A549 (cell line): ENCODE data around the gene TEX264. TPM values are rescaled to one million over a fixed set of nuclear protein-coding genes. Genes with fewer than 3 reads are reported as not detected.

Experiments used
- ATAC-seq, 2 experiments: fragments of 200-7000 bp in 1 of 2; fragments of >200 bp in 1 of 2; cut with Nextera tagmentation in 1 of 2; cut with Tn5 transposase in 1 of 2; 3 replicates each; pipeline versions ENCODE4 v1.8.0 to v1.9.1; 2018 to 2020; ENCODE audit warnings: mild to moderate bottlenecking in 1 of 2, moderate library complexity in 1 of 2
- CTCF ChIA-PET: fragments of 300-600 bp; sonication (Branson Sonifier 250); formaldehyde crosslinking; extraction: SDS; loops from one replicate; lab custom pipeline; 2021; ENCODE audit warnings: antibody characterized with exemption, inconsistent platforms; lab: Yijun Ruan, JAX
- POLR2A ChIA-PET: fragments of 350-600 bp; formaldehyde crosslinking; extraction: SDS; loops from one replicate; lab custom pipeline; 2021; ENCODE audit warnings: antibody characterized with exemption, inconsistent platforms; lab: Yijun Ruan, JAX
- DNase-seq, 2 experiments: peaks; one replicate each; pipeline versions ENCODE4 v3.0.0 to v3.0.0-alpha.2; 2011 to 2016; ENCODE audit warnings: low read depth in 1 of 2, low spot score in 1 of 2
- FAIRE-seq: peaks from 2 replicates; lab custom pipeline; 2011; peaks lifted over from hg19 to GRCh38; lab: Jason Lieb, UNC
- H3K27ac ChIP-seq, 2 experiments: fragments of >200 bp; sonication (Bioruptor Twin); formaldehyde crosslinking; 3 replicates each; pipeline ENCODE4 v1.5.1; 2016 to 2017
- H3K4me1 ChIP-seq: fragments of >200 bp; sonication (Bioruptor Twin); formaldehyde crosslinking; 3 replicates; pipeline ENCODE4 v1.6.1; 2016
- H3K4me2 ChIP-seq: fragments of >200 bp; sonication (Bioruptor Twin); formaldehyde crosslinking; 3 replicates; pipeline ENCODE4 v1.6.1; 2016
- H3K4me3 ChIP-seq: fragments of >200 bp; sonication (Bioruptor Twin); formaldehyde crosslinking; 3 replicates; pipeline ENCODE4 v1.5.1; 2016
- H3K9me3 ChIP-seq: fragments of >200 bp; sonication (Bioruptor Twin); formaldehyde crosslinking; 3 replicates; pipeline ENCODE4 v1.6.1; 2016
- BHLHE40 ChIP-seq: IDR thresholded peaks from 2 replicates; pipeline ENCODE4 v1.6.1; 2012; ENCODE audit warnings: low read depth, low read length, inconsistent platforms
- CEBPB ChIP-seq, 2 experiments: fragments of >200 bp in 1 of 2; sonication (Bioruptor Twin) in 1 of 2; formaldehyde crosslinking in 1 of 2; IDR thresholded peaks; 2 replicates each; pipeline ENCODE4 v1.6.1; 2012 to 2016
- CHD2 ChIP-seq: fragments of 150-350 bp; IDR thresholded peaks from 2 replicates; pipeline ENCODE4 v1.6.1; 2014; ENCODE audit warnings: low read length; ENCODE audit not compliant: partially characterized antibody
- EHF ChIP-seq: fragments of 250-450 bp; sonication (Bioruptor Pico); IDR thresholded peaks from 2 replicates; pipeline ENCODE4 v1.5.0; 2020; ENCODE audit warnings: mild to moderate bottlenecking
- FOSB ChIP-seq: fragments of 250-450 bp; sonication (Bioruptor Pico); IDR thresholded peaks from 2 replicates; pipeline ENCODE4 v1.5.0; 2020; ENCODE audit warnings: mild to moderate bottlenecking, moderate library complexity
- FOSL2 ChIP-seq, 2 experiments: fragments of 450-650 bp in 1 of 2; fragments of >200 bp in 1 of 2; sonication (Bioruptor Twin) in 1 of 2; formaldehyde crosslinking; IDR thresholded peaks; 2 replicates each; pipeline versions ENCODE4 v1.5.0 to v1.6.1; 2016 to 2020; ENCODE audit warnings: mild to moderate bottlenecking in 1 of 2, moderate library complexity in 1 of 2
- FOXS1 ChIP-seq: fragments of 250-450 bp; sonication (Bioruptor Pico); IDR thresholded peaks from 2 replicates; pipeline ENCODE4 v1.5.0; 2020; ENCODE audit warnings: mild to moderate bottlenecking, moderate library complexity
- HDAC2 ChIP-seq: fragments of 200-600 bp; sonication (generic); IDR thresholded peaks from 2 replicates; pipeline ENCODE4 v1.6.1; 2016
- JUN ChIP-seq, 2 experiments: fragments of >200 bp; sonication (Bioruptor Twin); formaldehyde crosslinking; IDR thresholded peaks; 2 replicates in 1 of 2; 3 replicates in 1 of 2; pipeline ENCODE4 v1.6.1; 2016 to 2017
- KDM1A ChIP-seq: fragments of 200-600 bp; sonication (generic); IDR thresholded peaks from 2 replicates; pipeline ENCODE4 v1.6.1; 2016; ENCODE audit warnings: low read depth, mild to moderate bottlenecking
- MAFK ChIP-seq: fragments of 450-650 bp; IDR thresholded peaks from 2 replicates; pipeline ENCODE4 v1.6.1; 2014; ENCODE audit not compliant: partially characterized antibody
- MAZ ChIP-seq: fragments of 150-350 bp; IDR thresholded peaks from 2 replicates; pipeline ENCODE4 v1.6.1; 2014; ENCODE audit warnings: antibody characterized with exemption, low read depth, low read length, borderline replicate concordance
- NPAS2 ChIP-seq: fragments of 250-450 bp; sonication (Bioruptor Pico); IDR thresholded peaks from 2 replicates; pipeline ENCODE4 v1.8.0; 2022; ENCODE audit warnings: mild to moderate bottlenecking, moderate library complexity, borderline replicate concordance
- PHF8 ChIP-seq: fragments of 200-600 bp; sonication (generic); IDR thresholded peaks from 2 replicates; pipeline ENCODE4 v1.6.1; 2016; ENCODE audit warnings: low read depth, mild to moderate bottlenecking, antibody characterized with exemption, moderate library complexity, borderline replicate concordance
- RAD21 ChIP-seq, 2 experiments: fragments of >200 bp in 1 of 2; sonication (Bioruptor Twin) in 1 of 2; formaldehyde crosslinking in 1 of 2; IDR thresholded peaks in 1 of 2; conservative IDR thresholded peaks in 1 of 2; 2 replicates in 1 of 2; 3 replicates in 1 of 2; pipeline ENCODE4 v1.6.1; 2012 to 2018; ENCODE audit warnings: inconsistent platforms in 1 of 2
- RARB ChIP-seq: fragments of 250-450 bp; sonication (Bioruptor Pico); IDR thresholded peaks from 2 replicates; pipeline ENCODE4 v1.8.0; 2021; ENCODE audit warnings: mild to moderate bottlenecking, moderate library complexity
- SMC3 ChIP-seq: fragments of >200 bp; sonication (Bioruptor Twin); formaldehyde crosslinking; IDR thresholded peaks from 3 replicates; pipeline ENCODE4 v1.6.1; 2018; ENCODE audit warnings: inconsistent platforms
- TFCP2L1 ChIP-seq: fragments of 250-450 bp; sonication (Bioruptor Pico); IDR thresholded peaks from 2 replicates; pipeline ENCODE4 v1.5.0; 2021; ENCODE audit warnings: mild to moderate bottlenecking
- TP53 ChIP-seq: fragments of 250-450 bp; sonication (Bioruptor Pico); IDR thresholded peaks from 2 replicates; pipeline ENCODE4 v1.5.0; 2021; ENCODE audit warnings: mild to moderate bottlenecking, moderate library complexity
- ZC3H11A ChIP-seq: fragments of 450-650 bp; IDR thresholded peaks from 2 replicates; pipeline ENCODE4 v1.6.1; 2014; ENCODE audit warnings: antibody characterized with exemption, mild to moderate bottlenecking
- ZNF302 ChIP-seq: fragments of 250-450 bp; sonication (Bioruptor Pico); IDR thresholded peaks from 2 replicates; pipeline ENCODE4 v1.9.0; 2021; ENCODE audit warnings: inconsistent platforms, mild to moderate bottlenecking, moderate library complexity
- ZSCAN20 ChIP-seq: fragments of 250-450 bp; sonication (Bioruptor Pico); IDR thresholded peaks from 2 replicates; pipeline ENCODE4 v1.8.0; 2022; ENCODE audit warnings: mild to moderate bottlenecking, moderate library complexity
- WGBS: methylation state at CpG from one replicate; pipeline ENCODE4 v1.1.6; 2017; ENCODE audit errors: missing lambda C conversion rate; 5-methylcytosine and 5-hydroxymethylcytosine counted together
- polyA plus RNA-seq, 4 experiments: library from polyadenylated mRNA; depleted of rRNA in 3 of 4; stranded (reverse); fragments of >200 nt; fragmentation: RNase III in 1 of 4; extraction: RNeasy Plus Mini Kit Qiagen cat#74134 plus additional on column Dnase treatment in 1 of 4; gene quantifications; 2 replicates in 3 of 4; 3 replicates in 1 of 4; pipeline ENCODE4 v1.2.3, GENCODE V29; 2011 to 2017
- TF ChIP-seq, protein P1 (sequence below): IDR thresholded peaks from 2 replicates; pipeline ENCODE4 v1.6.1; 2012; ENCODE audit warnings: low read depth, borderline replicate concordance
- TF ChIP-seq, protein P2 (sequence below): fragments of 150-350 bp; IDR thresholded peaks from 2 replicates; pipeline ENCODE4 v1.6.1; 2014; ENCODE audit warnings: low read depth, mild to moderate bottlenecking, low read length
- TF ChIP-seq, protein P3 (sequence below): fragments of >200 bp; sonication (Bioruptor Twin); formaldehyde crosslinking; IDR thresholded peaks from 3 replicates; pipeline ENCODE4 v1.6.1; 2016
- TF ChIP-seq, protein P4 (sequence below): fragments of >200 bp; sonication (Bioruptor Twin); formaldehyde crosslinking; IDR thresholded peaks from 2 replicates; pipeline ENCODE4 v1.6.1; 2016
- TF ChIP-seq, protein P5 (sequence below): fragments of 250-450 bp; sonication (Bioruptor Pico); IDR thresholded peaks from 2 replicates; pipeline ENCODE4 v1.5.0; 2021; ENCODE audit warnings: mild to moderate bottlenecking, moderate library complexity, borderline replicate concordance
- TF ChIP-seq, protein P6 (sequence below): fragments of 450-650 bp; IDR thresholded peaks from 2 replicates; pipeline ENCODE4 v1.6.1; 2014; ENCODE audit warnings: antibody characterized with exemption

TEX264 gene
- polyA plus RNA-seq, 2 of the 4 experiments (the other 2 are of a cell fraction), result 47.9 to 54.7 TPM

DNA sequence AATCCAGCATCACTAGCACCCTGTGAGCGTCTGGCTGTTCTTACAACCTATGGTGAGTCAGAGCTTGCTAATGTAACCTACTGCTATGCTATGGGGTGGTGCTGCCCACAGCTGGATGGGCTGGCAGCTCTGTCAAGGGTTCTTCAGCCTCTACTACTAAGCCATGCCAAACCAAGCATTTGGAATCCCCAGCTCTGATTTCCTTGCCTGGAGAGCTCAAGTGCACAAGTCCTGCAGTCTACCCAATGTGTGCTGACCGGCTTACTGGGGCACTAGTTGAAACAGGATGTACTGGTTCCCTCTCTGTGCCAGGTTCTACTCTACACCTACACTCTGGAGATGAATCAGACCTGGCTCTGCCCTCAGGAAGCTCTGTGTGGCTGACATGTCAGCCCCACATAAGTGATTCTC is 4.2 kb downstream of the TEX264 start:
- ATAC-seq (no peak), DNase-seq (no peak), FAIRE-seq (no peak)
- CTCF ChIA-PET, result interaction anchor here (0.6 to 7.4 kb wide), 5 partner anchors 15 to 285 kb away, joined by 3 to 83 read pairs (median 4); partner anchors contain the start of gene DCAF1
- no peak overlapping the region for H3K4me3 ChIP-seq
- H3K4me1 ChIP-seq, result peaks cover 10% of the 10 kb centered on the region; the same call in 2 of the 3 replicates
- POLR2A ChIA-PET, result no interaction called here
- 89% methylated on average over 1 of the region's 2 CpGs for WGBS
- H3K4me2 ChIP-seq, result no peak overlapping the region
- H3K27ac ChIP-seq, result no peak overlapping the region
- TF ChIP-seq FOSB (CRISPR knock-in tag) (no peak), HDAC2 (no peak), RAD21 (conservative IDR thresholded peaks at IDR 0.05 in 1 of 2, IDR thresholded peaks at IDR 0.05 in 1 of 2) (no peak), ZSCAN20 (CRISPR knock-in tag) (no peak), MAFK (no peak), TFCP2L1 (no peak), ZC3H11A (no peak)
- TF ChIP-seq, protein P1, sequence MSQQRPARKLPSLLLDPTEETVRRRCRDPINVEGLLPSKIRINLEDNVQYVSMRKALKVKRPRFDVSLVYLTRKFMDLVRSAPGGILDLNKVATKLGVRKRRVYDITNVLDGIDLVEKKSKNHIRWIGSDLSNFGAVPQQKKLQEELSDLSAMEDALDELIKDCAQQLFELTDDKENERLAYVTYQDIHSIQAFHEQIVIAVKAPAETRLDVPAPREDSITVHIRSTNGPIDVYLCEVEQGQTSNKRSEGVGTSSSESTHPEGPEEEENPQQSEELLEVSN, result no peak
- TF ChIP-seq, protein P2, sequence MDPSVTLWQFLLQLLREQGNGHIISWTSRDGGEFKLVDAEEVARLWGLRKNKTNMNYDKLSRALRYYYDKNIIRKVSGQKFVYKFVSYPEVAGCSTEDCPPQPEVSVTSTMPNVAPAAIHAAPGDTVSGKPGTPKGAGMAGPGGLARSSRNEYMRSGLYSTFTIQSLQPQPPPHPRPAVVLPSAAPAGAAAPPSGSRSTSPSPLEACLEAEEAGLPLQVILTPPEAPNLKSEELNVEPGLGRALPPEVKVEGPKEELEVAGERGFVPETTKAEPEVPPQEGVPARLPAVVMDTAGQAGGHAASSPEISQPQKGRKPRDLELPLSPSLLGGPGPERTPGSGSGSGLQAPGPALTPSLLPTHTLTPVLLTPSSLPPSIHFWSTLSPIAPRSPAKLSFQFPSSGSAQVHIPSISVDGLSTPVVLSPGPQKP, result no peak
- TF ChIP-seq, protein P3, sequence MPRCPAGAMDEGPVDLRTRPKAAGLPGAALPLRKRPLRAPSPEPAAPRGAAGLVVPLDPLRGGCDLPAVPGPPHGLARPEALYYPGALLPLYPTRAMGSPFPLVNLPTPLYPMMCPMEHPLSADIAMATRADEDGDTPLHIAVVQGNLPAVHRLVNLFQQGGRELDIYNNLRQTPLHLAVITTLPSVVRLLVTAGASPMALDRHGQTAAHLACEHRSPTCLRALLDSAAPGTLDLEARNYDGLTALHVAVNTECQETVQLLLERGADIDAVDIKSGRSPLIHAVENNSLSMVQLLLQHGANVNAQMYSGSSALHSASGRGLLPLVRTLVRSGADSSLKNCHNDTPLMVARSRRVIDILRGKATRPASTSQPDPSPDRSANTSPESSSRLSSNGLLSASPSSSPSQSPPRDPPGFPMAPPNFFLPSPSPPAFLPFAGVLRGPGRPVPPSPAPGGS, result no peak
- no peaks in the 10 kb centered on the region for H3K9me3 ChIP-seq

DNA sequence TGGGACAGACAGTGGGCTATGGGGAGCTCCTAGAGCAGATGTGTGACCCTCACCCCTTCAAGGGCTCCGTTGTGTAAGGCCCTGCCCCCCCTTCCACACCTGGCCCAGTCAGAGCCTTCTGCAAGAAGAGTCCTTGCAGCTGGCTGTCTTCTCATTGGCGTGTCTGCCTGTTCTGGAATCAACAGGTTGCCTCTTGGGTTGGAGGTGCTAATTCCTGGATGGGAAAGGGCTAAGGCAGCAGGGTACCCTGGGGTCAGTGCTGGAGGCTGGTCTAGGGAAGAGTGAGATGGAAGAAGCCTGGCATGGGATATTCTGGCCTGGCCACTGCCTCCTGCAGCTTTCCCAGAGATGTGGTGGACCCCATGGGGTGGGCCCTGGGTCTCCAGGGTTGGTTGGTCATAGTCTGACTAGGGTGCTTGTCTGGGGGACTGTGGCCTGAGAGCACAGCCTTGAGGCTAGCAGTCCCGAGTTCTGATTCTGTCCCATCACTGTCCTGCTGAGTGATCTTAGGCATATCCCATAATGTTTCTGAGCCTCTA is 5.1 kb downstream of the TEX264 start:
- Histone ChIP-seq H3K4me1 (peaks cover 5% of the 10 kb centered on the region; the same call in 2 of the 3 replicates), H3K4me3 (no peak overlapping the region), H3K4me2 (no peak overlapping the region), H3K9me3 (no peaks in the 10 kb centered on the region), H3K27ac (no peak overlapping the region)
- no peak for TF ChIP-seq FOSB (CRISPR knock-in tag)
- no peak for TF ChIP-seq ZNF302 (CRISPR knock-in tag)
- TF ChIP-seq PHF8, result no peak
- TF ChIP-seq JUN (IDR thresholded peaks at IDR 0.05), result no peak
- no peak for TF ChIP-seq MAZ
- TF ChIP-seq FOSL2 (IDR thresholded peaks at IDR 0.05), result no peak
- no peak for TF ChIP-seq FOSL2 (CRISPR knock-in tag; IDR thresholded peaks at IDR 0.05)
- no peak for TF ChIP-seq HDAC2
- TF ChIP-seq BHLHE40, result no peak
- no peak for TF ChIP-seq FOXS1 (CRISPR knock-in tag)
- TF ChIP-seq NPAS2 (CRISPR knock-in tag), result no peak
- POLR2A ChIA-PET, result no interaction called here
- ATAC-seq (no peak), FAIRE-seq (no peak), DNase-seq (no peak)
- CTCF ChIA-PET, result interaction anchor here (1.0 to 1.2 kb wide), 2 partner anchors 33 to 286 kb away, joined by 3 to 4 read pairs; no protein-coding TSS in a partner anchor
- WGBS, result 91% methylated on average over 3 of the region's 3 CpGs

DNA sequence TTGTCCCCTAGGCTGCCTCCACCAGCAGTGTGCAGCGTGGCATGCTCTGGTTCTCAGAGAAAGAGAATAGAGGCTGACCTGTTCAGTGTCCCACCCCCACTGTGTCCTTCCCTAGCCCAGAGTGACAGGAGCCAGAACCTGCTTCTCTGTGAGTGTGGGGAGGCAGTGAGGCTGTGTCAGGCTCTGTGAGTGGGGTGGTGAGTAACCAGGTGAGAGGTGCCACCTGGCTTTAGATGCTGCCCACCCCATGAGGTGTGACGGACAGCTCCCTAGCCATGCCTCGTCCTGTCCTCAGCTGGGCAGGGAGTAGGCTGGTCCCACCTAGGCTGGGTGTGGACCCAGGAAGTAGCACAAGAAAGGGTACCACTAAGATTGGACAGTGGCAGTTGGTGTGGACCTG is 6.3 kb downstream of the TEX264 start:
- no peak overlapping the region for H3K27ac ChIP-seq
- ATAC-seq (no peak), FAIRE-seq (no peak), DNase-seq (no peak)
- H3K9me3 ChIP-seq, result no peaks in the 10 kb centered on the region
- POLR2A ChIA-PET, result interaction anchor here (1.1 kb wide), 1 partner anchor 177 kb away, joined by 6 read pairs; the partner anchor contains the start of gene DCAF1
- H3K4me1 ChIP-seq, result peaks cover 5% of the 10 kb centered on the region; the same call in 2 of the 3 replicates
- H3K4me3 ChIP-seq, result no peak overlapping the region
- TF ChIP-seq PHF8 (no peak), FOSL2 (IDR thresholded peaks at IDR 0.05) (no peak), FOSL2 (CRISPR knock-in tag; IDR thresholded peaks at IDR 0.05) (no peak), SMC3 (no peak), TP53 (no peak), EHF (CRISPR knock-in tag) (no peak), BHLHE40 (no peak), CHD2 (no peak), CEBPB (IDR thresholded peaks at IDR 0.05) (no peak), RARB (no peak), KDM1A (no peak)
- TF ChIP-seq, protein P4, sequence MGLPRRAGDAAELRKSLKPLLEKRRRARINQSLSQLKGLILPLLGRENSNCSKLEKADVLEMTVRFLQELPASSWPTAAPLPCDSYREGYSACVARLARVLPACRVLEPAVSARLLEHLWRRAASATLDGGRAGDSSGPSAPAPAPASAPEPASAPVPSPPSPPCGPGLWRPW, result no peak
- TF ChIP-seq, protein P5, sequence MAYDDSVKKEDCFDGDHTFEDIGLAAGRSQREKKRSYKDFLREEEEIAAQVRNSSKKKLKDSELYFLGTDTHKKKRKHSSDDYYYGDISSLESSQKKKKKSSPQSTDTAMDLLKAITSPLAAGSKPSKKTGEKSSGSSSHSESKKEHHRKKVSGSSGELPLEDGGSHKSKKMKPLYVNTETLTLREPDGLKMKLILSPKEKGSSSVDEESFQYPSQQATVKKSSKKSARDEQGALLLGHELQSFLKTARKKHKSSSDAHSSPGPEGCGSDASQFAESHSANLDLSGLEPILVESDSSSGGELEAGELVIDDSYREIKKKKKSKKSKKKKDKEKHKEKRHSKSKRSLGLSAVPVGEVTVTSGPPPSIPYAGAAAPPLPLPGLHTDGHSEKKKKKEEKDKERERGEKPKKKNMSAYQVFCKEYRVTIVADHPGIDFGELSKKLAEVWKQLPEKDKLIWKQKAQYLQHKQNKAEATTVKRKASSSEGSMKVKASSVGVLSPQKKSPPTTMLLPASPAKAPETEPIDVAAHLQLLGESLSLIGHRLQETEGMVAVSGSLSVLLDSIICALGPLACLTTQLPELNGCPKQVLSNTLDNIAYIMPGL (CRISPR knock-in tag), result no peak
- TF ChIP-seq, protein P6, sequence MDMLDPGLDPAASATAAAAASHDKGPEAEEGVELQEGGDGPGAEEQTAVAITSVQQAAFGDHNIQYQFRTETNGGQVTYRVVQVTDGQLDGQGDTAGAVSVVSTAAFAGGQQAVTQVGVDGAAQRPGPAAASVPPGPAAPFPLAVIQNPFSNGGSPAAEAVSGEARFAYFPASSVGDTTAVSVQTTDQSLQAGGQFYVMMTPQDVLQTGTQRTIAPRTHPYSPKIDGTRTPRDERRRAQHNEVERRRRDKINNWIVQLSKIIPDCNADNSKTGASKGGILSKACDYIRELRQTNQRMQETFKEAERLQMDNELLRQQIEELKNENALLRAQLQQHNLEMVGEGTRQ, result no peak
- TF ChIP-seq, all 56 proteins: peak for 0
- WGBS, result 97% methylated on average over 3 of the region's 3 CpGs
- H3K4me2 ChIP-seq, result no peak overlapping the region
- CTCF ChIA-PET, result interaction anchor here (0.7 to 7.3 kb wide), 2 partner anchors 176 to 280 kb away, joined by 3 to 115 read pairs; partner anchors contain the start of gene DCAF1
